SK-N-SH (cell line): ENCODE results near the gene COL4A3. TPM values are rescaled to one million over a fixed set of nuclear protein-coding genes. Genes with fewer than 3 reads are reported as not detected.

Source experiments
- CTCF ChIA-PET: fragments of 300-600, 350-600 bp; formaldehyde crosslinking; extraction: SDS; loops from one replicate; lab custom pipeline; 2021; lab: Yijun Ruan, JAX
- POLR2A ChIA-PET: fragments of 350-600 bp; sonication (Branson Sonifier 250); formaldehyde crosslinking; extraction: SDS; loops from one replicate; lab custom pipeline; 2020; ENCODE audit warnings: antibody characterized with exemption, inconsistent platforms; lab: Yijun Ruan, JAX
- DNase-seq: peaks from one replicate; pipeline ENCODE4 v3.0.0; 2012
- H2AFZ ChIP-seq: fragments of 200-600 bp; sonication (generic); 2 replicates; pipeline ENCODE4 v1.8.1; 2016; ENCODE audit warnings: antibody characterized with exemption, mild to moderate bottlenecking, low read depth
- H3F3A ChIP-seq: fragments of 200-600 bp; sonication (generic); replicated peaks from 2 replicates; pipeline ENCODE3; 2016; ENCODE audit warnings: antibody characterized with exemption, mild to moderate bottlenecking; ENCODE audit not compliant: insufficient read depth
- H3K27ac ChIP-seq, 2 experiments: fragments of 200-500 bp in 1 of 2; fragments of 200-600 bp in 1 of 2; sonication (Bioruptor generic) in 1 of 2; sonication (generic), shearing (Covaris generic) in 1 of 2; 2 replicates each; pipeline versions ENCODE4 v1.5.1 to v1.6.1; 2014 to 2016; ENCODE audit warnings: low read depth in 2 of 2, inconsistent platforms in 1 of 2, low read length in 1 of 2, mild to moderate bottlenecking in 1 of 2, mixed read lengths in 1 of 2
- H3K27me3 ChIP-seq: fragments of 200-600 bp; sonication (generic), shearing (Covaris generic); 2 replicates; pipeline ENCODE4 v1.6.1; 2016; ENCODE audit warnings: mixed run types; ENCODE audit not compliant: insufficient read depth
- H3K36me3 ChIP-seq, 2 experiments: fragments of 200-500 bp in 1 of 2; fragments of 200-600 bp in 1 of 2; sonication (Bioruptor generic) in 1 of 2; sonication (generic) in 1 of 2; replicated peaks in 1 of 2; 2 replicates each; pipeline versions ENCODE3 to v1.5.1; 2014 to 2016; ENCODE audit warnings: low read length in 1 of 2, mild to moderate bottlenecking in 1 of 2; ENCODE audit not compliant: insufficient read depth in 2 of 2, control insufficient read depth in 1 of 2
- H3K4me1 ChIP-seq, 2 experiments: fragments of 200-500 bp in 1 of 2; fragments of 200-600 bp in 1 of 2; sonication (Bioruptor generic) in 1 of 2; sonication (generic), shearing (Covaris generic) in 1 of 2; 2 replicates each; pipeline versions ENCODE4 v1.5.1 to v1.6.1; 2014 to 2016; ENCODE audit warnings: low read depth in 1 of 2, low read length in 1 of 2, mixed run types in 1 of 2; ENCODE audit not compliant: insufficient read depth in 2 of 2, control insufficient read depth in 1 of 2
- H3K4me2 ChIP-seq: fragments of 200-600 bp; sonication (generic), shearing (Covaris generic); 2 replicates; pipeline ENCODE4 v1.6.1; 2017; ENCODE audit warnings: mixed run types
- H3K4me3 ChIP-seq, 2 experiments: fragments of 200-500 bp in 1 of 2; fragments of 200-600 bp in 1 of 2; sonication (Bioruptor generic) in 1 of 2; sonication (generic), shearing (Covaris generic) in 1 of 2; 2 replicates each; pipeline versions ENCODE4 v1.5.1 to v1.8.1; 2014 to 2016; ENCODE audit warnings: low read depth in 2 of 2, inconsistent platforms in 1 of 2, low read length in 1 of 2, mild to moderate bottlenecking in 1 of 2, mixed read lengths in 1 of 2, moderate library complexity in 1 of 2
- H3K79me2 ChIP-seq: fragments of 200-600 bp; sonication (generic); 2 replicates; pipeline ENCODE4 v1.8.1; 2017; ENCODE audit warnings: mild to moderate bottlenecking; ENCODE audit not compliant: insufficient read depth
- H3K9ac ChIP-seq: fragments of 200-600 bp; sonication (generic); 2 replicates; pipeline ENCODE4 v1.6.1; 2017; ENCODE audit warnings: mixed run types
- H3K9me2 ChIP-seq: fragments of 200-600 bp; sonication (generic); 2 replicates; pipeline ENCODE4 v1.6.1; 2017; ENCODE audit warnings: mixed run types
- H3K9me3 ChIP-seq: fragments of 200-600 bp; sonication (generic); 2 replicates; pipeline ENCODE4 v1.6.1; 2017; ENCODE audit warnings: mixed run types, mild to moderate bottlenecking, moderate library complexity
- H4K20me1 ChIP-seq: fragments of 200-600 bp; sonication (generic); 2 replicates; pipeline ENCODE4 v1.6.1; 2017; ENCODE audit warnings: mild to moderate bottlenecking, mixed run types; ENCODE audit not compliant: insufficient read depth
- CHD2 ChIP-seq: fragments of 150-350 bp; IDR thresholded peaks from 2 replicates; pipeline ENCODE4 v1.6.1; 2018; ENCODE audit warnings: low read length; ENCODE audit not compliant: partially characterized antibody
- CTCF ChIP-seq: fragments of 200-600 bp; sonication (generic); IDR thresholded peaks from 2 replicates; pipeline ENCODE4 v1.6.1; 2017; ENCODE audit warnings: antibody characterized with exemption, mild to moderate bottlenecking, moderate library complexity
- ELF1 ChIP-seq: IDR thresholded peaks from 2 replicates; pipeline ENCODE4 v1.4.0; 2012
- EZH2phosphoT487 ChIP-seq: fragments of 200-600 bp; sonication (generic); IDR thresholded peaks from 2 replicates; pipeline ENCODE4 v1.6.1; 2017; ENCODE audit warnings: low read depth, mixed run types, mild to moderate bottlenecking, antibody characterized with exemption, moderate library complexity, borderline replicate concordance
- FOSL2 ChIP-seq: IDR thresholded peaks from 2 replicates; pipeline ENCODE4 v1.4.0; 2012; ENCODE audit warnings: low read depth, mild to moderate bottlenecking, moderate library complexity, borderline replicate concordance
- FOXJ3 ChIP-seq: sonication (generic); formaldehyde crosslinking; IDR thresholded peaks from 2 replicates; pipeline ENCODE4 v1.5.1; 2020; ENCODE audit warnings: mild to moderate bottlenecking, missing genetic modification reagents
- FOXM1 ChIP-seq: IDR thresholded peaks from 2 replicates; pipeline ENCODE4 v1.4.0; 2012; ENCODE audit warnings: low read depth, mild to moderate bottlenecking
- GABPA ChIP-seq: IDR thresholded peaks from 2 replicates; pipeline ENCODE4 v1.4.0; 2012; ENCODE audit warnings: low read depth, mild to moderate bottlenecking
- GATA2 ChIP-seq: sonication (generic); formaldehyde crosslinking; IDR thresholded peaks from 2 replicates; pipeline ENCODE4 v1.5.0; 2020; ENCODE audit warnings: mild to moderate bottlenecking, missing genetic modification reagents
- MAX ChIP-seq: IDR thresholded peaks from 2 replicates; pipeline ENCODE4 v1.4.0; 2012; ENCODE audit warnings: low read depth
- MEF2A ChIP-seq: IDR thresholded peaks from 2 replicates; pipeline ENCODE4 v1.4.0; 2012; ENCODE audit warnings: low read depth, borderline replicate concordance
- MXI1 ChIP-seq: IDR thresholded peaks from 2 replicates; pipeline ENCODE4 v1.6.1; 2012; ENCODE audit warnings: mild to moderate bottlenecking, low read depth, low read length, improper control_type of control experiment
- NFIC ChIP-seq: IDR thresholded peaks from 2 replicates; pipeline ENCODE4 v1.4.0; 2012; ENCODE audit warnings: borderline replicate concordance
- NRF1 ChIP-seq: IDR thresholded peaks from 2 replicates; pipeline ENCODE4 v1.6.1; 2012; ENCODE audit warnings: low read depth, mild to moderate bottlenecking, low read length
- PBX3 ChIP-seq: IDR thresholded peaks from 2 replicates; pipeline ENCODE4; 2012
- TCF12 ChIP-seq: IDR thresholded peaks from 2 replicates; pipeline ENCODE4 v1.4.0; 2012
- TEAD4 ChIP-seq: IDR thresholded peaks from 2 replicates; pipeline ENCODE4 v1.4.0; 2012; ENCODE audit warnings: mild to moderate bottlenecking, borderline replicate concordance; ENCODE audit not compliant: insufficient read depth
- USF1 ChIP-seq: IDR thresholded peaks from 2 replicates; pipeline ENCODE4 v1.4.0; 2012; ENCODE audit warnings: low read depth, borderline replicate concordance
- YY1 ChIP-seq: IDR thresholded peaks from 2 replicates; pipeline ENCODE4 v1.4.0; 2012; ENCODE audit warnings: low read depth, mild to moderate bottlenecking
- ZBTB33 ChIP-seq: IDR thresholded peaks from 2 replicates; pipeline ENCODE4 v1.4.0; 2012; ENCODE audit warnings: low read depth, borderline replicate concordance
- WGBS: methylation state at CpG from one replicate; pipeline ENCODE4 v1.1.6; 2017; ENCODE audit warnings: low lambda C conversion rate; 5-methylcytosine and 5-hydroxymethylcytosine counted together
- polyA plus RNA-seq, 3 experiments: library from polyadenylated mRNA; depleted of rRNA; stranded (reverse); fragments of >200 nt; gene quantifications; 2 replicates each; pipeline ENCODE4 v1.2.3, GENCODE V29; 2012

COL4A3 gene
- polyA plus RNA-seq, 1 of the 3 experiments (the other 2 are of a cell fraction): not detected

GRCh38 chr2:227188292-227188691 lies 23.9 kb downstream of the COL4A3 start:
- H3K9me3 ChIP-seq: no peaks in the 10 kb centered on the region
- CTCF ChIA-PET: interaction anchor here (0.7 to 2.4 kb wide), 2 partner anchors 50 to 617 kb away, joined by 3 to 9 read pairs; no protein-coding TSS in a partner anchor
- no peak for DNase-seq

More at GRCh38 chr2:227188292-227188691, 23.9 kb downstream of the COL4A3 start:
- Histone ChIP-seq H3K27me3 (no peaks in the 10 kb centered on the region), H3K36me3 (no peaks in the 10 kb centered on the region), H2AFZ (peak overlapping the region; percentile 73; the same call in 1 of the 2 replicates), H3K27ac (peak overlapping the region; percentile 39 to 67; a peak in 3 of 4 replicates), H3K4me2 (peak overlapping the region; percentile 8; the same call in 1 of the 2 replicates), H3F3A (no peaks in the 10 kb centered on the region), H3K4me1 (no peaks in the 10 kb centered on the region; a peak in 2 of 4 replicates), H3K9me2 (no peaks in the 10 kb centered on the region), H3K9ac (no peak overlapping the region), H3K79me2 (no peaks in the 10 kb centered on the region), H3K4me3 (no peak overlapping the region), H4K20me1 (no peaks in the 10 kb centered on the region)
- WGBS: 15% methylated on average over 6 of the region's 6 CpGs
- POLR2A ChIA-PET: no interaction called here
- no peak for TF ChIP-seq CTCF
- TF ChIP-seq YY1: no peak
- no peak for TF ChIP-seq ZBTB33
- peak; percentile 65 for TF ChIP-seq TCF12
- peak; percentile 26; the same call in 1 of the 2 replicates for TF ChIP-seq FOSL2
- no peak for TF ChIP-seq CHD2
- TF ChIP-seq FOXJ3 (CRISPR knock-in tag): no peak
- TF ChIP-seq FOXM1: no peak
- no peak for TF ChIP-seq EZH2phosphoT487
- TF ChIP-seq NFIC: no peak
- TF ChIP-seq MXI1: no peak
- TF ChIP-seq NRF1: no peak
- no peak for TF ChIP-seq MAX
- TF ChIP-seq GATA2 (CRISPR knock-in tag): no peak
- no peak for TF ChIP-seq USF1
- peak; percentile 15; the same call in 1 of the 2 replicates for TF ChIP-seq GABPA
- TF ChIP-seq ELF1: no peak
- peak; percentile 84 for TF ChIP-seq MEF2A
- TF ChIP-seq PBX3: 0 out of 2 replicates have a peak, but pooled peaks have one; percentile 15
- TF ChIP-seq TEAD4: no peak
